Measurements from ENCODE around the gene TRPV2. TPM values are rescaled to one million over a fixed set of nuclear protein-coding genes. Genes with fewer than 3 reads are reported as not detected.

TRPV2 gene
- total RNA-seq, 2 experiments from 2014 or later, result 4.9 to 10.5 TPM

GRCh38 chr17:16484445-16485175 lies 69.2 kb downstream of the TRPV2 start:
- intact Hi-C loops (cut with micrococcal nuclease; ENCODE audit: unreplicated experiment), result no loop called here
- POLR2A ChIA-PET, result interaction anchor here (0.6 kb wide), 1 partner anchor 8 kb away, joined by 3 read pairs; no protein-coding TSS in a partner anchor

More at GRCh38 chr17:16484445-16485175, 69.2 kb downstream of the TRPV2 start:
- H4K20me1 ChIP-seq (ENCODE audit: insufficient read depth, low read length), result no peaks in the 10 kb centered on the region
- H3K27ac ChIP-seq (ENCODE audit: low read depth, low read length, poor library complexity, severe bottlenecking), result no peak overlapping the region
- H3K36me3 ChIP-seq (ENCODE audit: insufficient read depth, low read length), result no peaks in the 10 kb centered on the region
- no TSS peak for BruUV-seq (replicated peaks)
- H2AFZ ChIP-seq (ENCODE audit: low read length), result no peak overlapping the region
- CTCF ChIA-PET (ENCODE audit: unreplicated experiment), result no interaction called here
- H3K9me3 ChIP-seq (ENCODE audit: low read length), result no peaks in the 10 kb centered on the region
- no peak for DNase-seq (ENCODE audit: low spot score)
- no peak for TF ChIP-seq EZH2phosphoT487 (IDR thresholded peaks at IDR 0.05; ENCODE audit: borderline replicate concordance, low read depth, low read length)
- TF ChIP-seq, protein P1, sequence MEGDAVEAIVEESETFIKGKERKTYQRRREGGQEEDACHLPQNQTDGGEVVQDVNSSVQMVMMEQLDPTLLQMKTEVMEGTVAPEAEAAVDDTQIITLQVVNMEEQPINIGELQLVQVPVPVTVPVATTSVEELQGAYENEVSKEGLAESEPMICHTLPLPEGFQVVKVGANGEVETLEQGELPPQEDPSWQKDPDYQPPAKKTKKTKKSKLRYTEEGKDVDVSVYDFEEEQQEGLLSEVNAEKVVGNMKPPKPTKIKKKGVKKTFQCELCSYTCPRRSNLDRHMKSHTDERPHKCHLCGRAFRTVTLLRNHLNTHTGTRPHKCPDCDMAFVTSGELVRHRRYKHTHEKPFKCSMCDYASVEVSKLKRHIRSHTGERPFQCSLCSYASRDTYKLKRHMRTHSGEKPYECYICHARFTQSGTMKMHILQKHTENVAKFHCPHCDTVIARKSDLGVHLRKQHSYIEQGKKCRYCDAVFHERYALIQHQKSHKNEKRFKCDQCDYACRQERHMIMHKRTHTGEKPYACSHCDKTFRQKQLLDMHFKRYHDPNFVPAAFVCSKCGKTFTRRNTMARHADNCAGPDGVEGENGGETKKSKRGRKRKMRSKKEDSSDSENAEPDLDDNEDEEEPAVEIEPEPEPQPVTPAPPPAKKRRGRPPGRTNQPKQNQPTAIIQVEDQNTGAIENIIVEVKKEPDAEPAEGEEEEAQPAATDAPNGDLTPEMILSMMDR (conservative IDR thresholded peaks at IDR 0.05; ENCODE audit: low read length), result no peak
- no peaks in the 10 kb centered on the region for H3K79me2 ChIP-seq (ENCODE audit: insufficient read depth, low read depth, low read length)
- no peak overlapping the region for H3K4me3 ChIP-seq (ENCODE audit: low read depth, low read length, poor library complexity, severe bottlenecking)
- no peak overlapping the region for H3K4me2 ChIP-seq (ENCODE audit: low read length)
- H3K4me1 ChIP-seq (ENCODE audit: insufficient read depth, low read length, poor library complexity, severe bottlenecking), result no peaks in the 10 kb centered on the region
- H3K9me2 ChIP-seq (ENCODE audit: insufficient read depth, low read length), result no peaks in the 10 kb centered on the region

Small RNA genes lying within 50 kb of the gene (small RNA-seq; reads per million reads assigned to genes)
- gene SNORD49A, result not detected
- gene SNORD65, result not detected

Other genes starting within 250 kb of the TRPV2 start
- 68.0 and 80.6 TPM in 2 replicates for gene NCOR1, start 200.0 kb upstream of the TRPV2 start, total RNA-seq (2014; rRNA removed; shearing (Covaris generic))
- 134 and 157 TPM in 2 replicates for gene NCOR1, start 200.0 kb upstream of the TRPV2 start, total RNA-seq (2022)
- 38.1 and 39.4 TPM in 2 replicates for gene PIGL, start 198.4 kb upstream of the TRPV2 start, total RNA-seq (2014; rRNA removed; shearing (Covaris generic))
- gene PIGL, start 198.4 kb upstream of the TRPV2 start, total RNA-seq (2022), result 43.6 and 50.0 TPM in 2 replicates
- 71.9 and 77.3 TPM in 2 replicates for gene CENPV, start 62.1 kb upstream of the TRPV2 start, total RNA-seq (2014; rRNA removed; shearing (Covaris generic))
- gene CENPV, start 62.1 kb upstream of the TRPV2 start, total RNA-seq (2022), result 78.8 and 84.6 TPM in 2 replicates
- 2,854 and 2,972 TPM in 2 replicates for gene UBB, start 34.5 kb upstream of the TRPV2 start, total RNA-seq (2014; rRNA removed; shearing (Covaris generic))
- gene UBB, start 34.5 kb upstream of the TRPV2 start, total RNA-seq (2022), result 1,291 and 1,479 TPM in 2 replicates
- not detected in 2 replicates for gene LRRC75A, start 76.6 kb downstream of the TRPV2 start, total RNA-seq (2014; rRNA removed; shearing (Covaris generic))
- not detected in 2 replicates for gene LRRC75A, start 76.6 kb downstream of the TRPV2 start, total RNA-seq (2022)
- gene ZNF287, start 153.6 kb downstream of the TRPV2 start, total RNA-seq (2014; rRNA removed; shearing (Covaris generic)), result 4.5 and 8.5 TPM in 2 replicates
- 7.0 and 9.1 TPM in 2 replicates for gene ZNF287, start 153.6 kb downstream of the TRPV2 start, total RNA-seq (2022)
- gene ZNF624, start 238.3 kb downstream of the TRPV2 start, total RNA-seq (2014; rRNA removed; shearing (Covaris generic)), result 3.5 and 4.0 TPM in 2 replicates
- gene ZNF624, start 238.3 kb downstream of the TRPV2 start, total RNA-seq (2022), result 5.8 and 9.4 TPM in 2 replicates

Data from OCI-LY7 (cell line).